GM12865 (cell line): ENCODE data around the gene TRPC5OS.

ENCODE experiments used
- DNase-seq: peaks from one replicate; pipeline ENCODE4 v3.0.0; 2010; ENCODE audit warnings: low read depth
- H3K4me3 ChIP-seq: 2 replicates; pipeline ENCODE4 v1.5.1; 2011; ENCODE audit warnings: mild to moderate bottlenecking, low read depth, low read length, control low read depth
- CTCF ChIP-seq: IDR thresholded peaks from 2 replicates; pipeline ENCODE4 v1.5.1; 2011; ENCODE audit warnings: low read length, control low read depth, low read depth, inconsistent platforms; ENCODE audit not compliant: insufficient read depth; ENCODE audit errors: missing control alignments

Gene TRPC5OS

DNA sequence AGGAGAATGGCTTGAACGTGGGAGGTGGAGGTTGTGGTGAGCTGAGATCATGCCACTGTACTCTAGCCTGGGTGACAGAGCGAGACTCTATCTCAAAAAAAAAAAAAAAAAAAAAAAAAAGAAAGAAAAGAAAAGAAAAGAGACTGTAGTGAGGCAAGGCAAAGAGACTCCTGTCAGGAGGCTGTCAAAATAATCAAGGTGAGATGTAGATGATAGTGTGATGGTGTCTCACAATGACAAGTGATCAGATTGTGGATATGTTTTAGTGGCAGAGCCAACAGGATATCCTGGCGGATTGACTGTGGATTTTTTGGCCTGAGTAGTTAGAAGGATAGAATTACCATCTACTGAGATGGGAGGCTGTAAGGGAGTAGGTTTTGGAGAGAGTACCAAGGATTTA is 12.6 kb downstream of the TRPC5OS start:
- DNase-seq: no peak
- no peak overlapping the region for H3K4me3 ChIP-seq
- TF ChIP-seq CTCF: no peak

- no peak for TF ChIP-seq CTCF
- no peak overlapping the region for H3K4me3 ChIP-seq
- DNase-seq: no peak
Observed at GRCh38 chrX:111892375-111892774, 16.4 kb downstream of the TRPC5OS start.

DNA sequence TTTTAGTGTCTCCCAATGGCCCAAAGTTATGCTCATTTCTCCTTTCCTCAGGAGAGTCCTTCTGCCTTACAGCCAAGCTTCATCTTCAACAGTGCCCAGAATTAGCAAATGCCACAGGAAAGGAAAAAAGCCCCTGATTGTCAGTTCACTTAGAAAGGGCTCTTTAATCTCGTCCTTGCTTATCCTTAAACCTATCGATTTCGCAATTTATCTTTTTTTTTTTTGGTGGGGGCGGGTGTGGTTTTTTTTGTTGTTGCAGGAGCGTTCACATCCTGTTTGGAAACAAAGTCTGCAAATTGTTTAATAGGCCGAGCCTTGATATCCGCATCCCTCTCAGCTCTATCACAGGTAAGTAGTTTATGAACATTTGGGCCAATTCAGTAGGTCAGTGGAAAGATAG is 20.2 kb downstream of the TRPC5OS start:
- H3K4me3 ChIP-seq: no peak overlapping the region
- no peak for TF ChIP-seq CTCF
- DNase-seq: no peak

- no peak for TF ChIP-seq CTCF
- DNase-seq: no peak
- no peak overlapping the region for H3K4me3 ChIP-seq
Observed at GRCh38 chrX:111914398-111915090, 38.6 kb downstream of the TRPC5OS start.

GRCh38 chrX:111917591-111917990 is 41.6 kb downstream of the TRPC5OS start:
- DNase-seq: no peak
- no peak for TF ChIP-seq CTCF
- H3K4me3 ChIP-seq: no peak overlapping the region

DNA sequence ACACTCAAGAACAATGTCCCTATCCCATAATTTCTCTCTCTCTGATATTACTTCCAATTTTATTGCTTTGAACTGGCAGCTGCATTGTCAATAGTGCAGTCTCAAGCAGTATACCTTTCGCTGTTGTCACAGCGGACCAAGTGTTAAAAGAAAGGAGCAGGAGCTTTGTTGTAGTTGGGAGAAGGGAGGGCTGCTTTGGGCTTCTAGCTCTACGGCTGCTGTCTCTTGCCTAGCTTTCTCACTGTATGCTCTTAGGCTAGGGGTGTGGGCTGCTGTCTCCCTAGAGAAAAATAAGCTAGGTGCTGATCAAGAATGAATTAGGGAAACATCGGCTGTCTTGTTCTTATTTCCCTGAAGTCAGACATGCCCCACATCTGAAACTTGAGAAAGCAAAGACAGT is 52.5 kb downstream of the TRPC5OS start:
- no peak overlapping the region for H3K4me3 ChIP-seq
- no peak for TF ChIP-seq CTCF
- no peak for DNase-seq
